OCI-LY1 (cell line): Measurements from ENCODE around the gene TBC1D5.
A peak's percentile ranks its signal among the peaks of the same experiment; 100 is the strongest.

Experiments used
- H2AFZ ChIP-seq: fragments of 200-600 bp; sonication (generic), shearing (Covaris generic); 2 replicates; pipeline ENCODE4 v1.6.0; 2014; ENCODE audit warnings: antibody characterized with exemption, mild to moderate bottlenecking, low read length
- H3F3A ChIP-seq: fragments of 200-600 bp; sonication (generic), shearing (Covaris generic); 2 replicates; pipeline ENCODE4 v1.6.0; 2014; ENCODE audit warnings: mild to moderate bottlenecking, antibody characterized with exemption, low read length, moderate library complexity; ENCODE audit not compliant: insufficient read depth
- H3K27ac ChIP-seq: fragments of 200-600 bp; sonication (generic); 2 replicates; pipeline ENCODE4 v1.5.1; 2014; ENCODE audit warnings: low read length, mixed run types, mild to moderate bottlenecking, low read depth; ENCODE audit not compliant: poor library complexity, severe bottlenecking
- H3K27me3 ChIP-seq: fragments of 200-600 bp; sonication (generic); 2 replicates; pipeline ENCODE4 v1.6.0; 2014; ENCODE audit warnings: antibody characterized with exemption, mild to moderate bottlenecking, low read length, moderate library complexity; ENCODE audit not compliant: insufficient read depth
- H3K36me3 ChIP-seq: fragments of 200-600 bp; sonication (generic); 2 replicates; pipeline ENCODE4 v1.6.1; 2014; ENCODE audit warnings: mild to moderate bottlenecking, antibody characterized with exemption, low read length, moderate library complexity, mixed read lengths; ENCODE audit not compliant: insufficient read depth
- H3K4me1 ChIP-seq: fragments of 200-600 bp; sonication (generic); 2 replicates; pipeline ENCODE4 v1.5.1; 2014; ENCODE audit warnings: mild to moderate bottlenecking, low read length, moderate library complexity; ENCODE audit not compliant: insufficient read depth, severe bottlenecking
- H3K4me2 ChIP-seq: fragments of 200-600 bp; sonication (generic), shearing (Covaris generic); 2 replicates; pipeline ENCODE4 v1.6.1; 2014; ENCODE audit warnings: low read length
- H3K4me3 ChIP-seq: fragments of 200-600 bp; sonication (generic); 2 replicates; pipeline ENCODE4 v1.5.1; 2014; ENCODE audit warnings: low read length, low read depth, mild to moderate bottlenecking, mixed read lengths; ENCODE audit not compliant: poor library complexity, severe bottlenecking
- H3K79me2 ChIP-seq: fragments of 200-600 bp; shearing (Covaris generic); 2 replicates; pipeline ENCODE4 v1.6.1; 2016; ENCODE audit warnings: mixed run types, low read length, mixed read lengths; ENCODE audit not compliant: insufficient read depth
- H3K9ac ChIP-seq: fragments of 200-600 bp; sonication (generic), shearing (Covaris generic); 2 replicates; pipeline ENCODE4 v1.6.1; 2014; ENCODE audit warnings: mild to moderate bottlenecking, low read length, mixed read lengths
- H3K9me2 ChIP-seq: fragments of 200-600 bp; sonication (generic), shearing (Covaris generic); 2 replicates; pipeline ENCODE4 v1.6.1; 2014; ENCODE audit warnings: low read depth, mild to moderate bottlenecking, low read length, mixed read lengths
- H3K9me3 ChIP-seq: fragments of 200-600 bp; shearing (Covaris generic); 2 replicates; pipeline ENCODE4 v1.6.1; 2014; ENCODE audit warnings: low read length, mixed read lengths
- H4K20me1 ChIP-seq: fragments of 200-600 bp; sonication (generic), shearing (Covaris generic); 2 replicates; pipeline ENCODE4 v1.6.0; 2016; ENCODE audit warnings: mild to moderate bottlenecking, low read length; ENCODE audit not compliant: insufficient read depth
- CTCF ChIP-seq: fragments of 200-600 bp; sonication (generic), shearing (Covaris generic); IDR thresholded peaks from 2 replicates; pipeline ENCODE4 v1.5.1; 2017; ENCODE audit warnings: mild to moderate bottlenecking, antibody characterized with exemption, low read length, moderate library complexity, mixed read lengths
- EZH2 ChIP-seq: fragments of 200-600 bp; sonication (generic), shearing (Covaris generic); IDR thresholded peaks from 2 replicates; pipeline ENCODE4 v1.8.0; 2017; ENCODE audit warnings: borderline replicate concordance, mixed run types, mild to moderate bottlenecking, antibody characterized with exemption, low read length, moderate library complexity, mixed read lengths

The TBC1D5 gene

GRCh38 chr3:17687566-17687965, 54.9 kb downstream of the TBC1D5 start:
- H3K27me3 ChIP-seq = no peaks in the 10 kb centered on the region
- H3K9me2 ChIP-seq = no peaks in the 10 kb centered on the region
- no peaks in the 10 kb centered on the region for H4K20me1 ChIP-seq
- H2AFZ ChIP-seq = no peak overlapping the region
- no peak overlapping the region for H3K4me3 ChIP-seq
- H3K4me2 ChIP-seq = no peak overlapping the region
- H3K9ac ChIP-seq = no peak overlapping the region
- H3K4me1 ChIP-seq = no peaks in the 10 kb centered on the region
- H3K36me3 ChIP-seq = no peaks in the 10 kb centered on the region
- no peaks in the 10 kb centered on the region for H3K9me3 ChIP-seq
- no peak overlapping the region for H3K27ac ChIP-seq
- TF ChIP-seq EZH2 = no peak
- TF ChIP-seq CTCF = no peak
- H3F3A ChIP-seq = no peaks in the 10 kb centered on the region
- 0 out of 2 replicates have a peak, but pooled peaks cover 4% of the 10 kb centered on the region for H3K79me2 ChIP-seq

GRCh38 chr3:17686613-17687012, 55.8 kb downstream of the TBC1D5 start:
- H3K27ac ChIP-seq = no peak overlapping the region
- no peaks in the 10 kb centered on the region for H3K36me3 ChIP-seq

GRCh38 chr3:17683542-17684207, 58.8 kb downstream of the TBC1D5 start:
- Histone ChIP-seq H3K4me2 (no peak overlapping the region), H3K27ac (no peak overlapping the region), H3K27me3 (no peaks in the 10 kb centered on the region), H3K4me3 (no peak overlapping the region), H3K4me1 (no peaks in the 10 kb centered on the region), H3K79me2 (0 out of 2 replicates have a peak, but pooled peaks cover 4% of the 10 kb centered on the region), H3F3A (no peaks in the 10 kb centered on the region), H4K20me1 (no peaks in the 10 kb centered on the region), H3K9ac (no peak overlapping the region), H2AFZ (no peak overlapping the region), H3K36me3 (no peaks in the 10 kb centered on the region), H3K9me3 (no peaks in the 10 kb centered on the region), H3K9me2 (no peaks in the 10 kb centered on the region)
- TF ChIP-seq EZH2 = no peak
- no peak for TF ChIP-seq CTCF

More at GRCh38 chr3:17686613-17687012, 55.8 kb downstream of the TBC1D5 start:
- no peaks in the 10 kb centered on the region for H3K4me1 ChIP-seq
- no peak overlapping the region for H3K4me3 ChIP-seq
- H3K79me2 ChIP-seq = no peaks in the 10 kb centered on the region
- no peaks in the 10 kb centered on the region for H3K27me3 ChIP-seq
- H3K9me3 ChIP-seq = no peaks in the 10 kb centered on the region
- H3K9ac ChIP-seq = no peak overlapping the region
- H3F3A ChIP-seq = no peaks in the 10 kb centered on the region
- no peak for TF ChIP-seq EZH2
- TF ChIP-seq CTCF = peak; percentile 45; the same call in 1 of the 2 replicates
- H3K9me2 ChIP-seq = no peaks in the 10 kb centered on the region
- no peaks in the 10 kb centered on the region for H4K20me1 ChIP-seq
- no peak overlapping the region for H2AFZ ChIP-seq
- no peak overlapping the region for H3K4me2 ChIP-seq
